GM18526 (cell line): ENCODE data around the gene NRARP.

Experiments used
- POLR2A ChIP-seq: IDR thresholded peaks from 3 replicates; pipeline ENCODE4 v1.6.1; 2011; ENCODE audit not compliant: insufficient read length; ENCODE audit errors: extremely low read depth

NRARP gene

GRCh38 chr9:137266585-137267453 is 35.3 kb downstream of the NRARP start:
- no peak for TF ChIP-seq POLR2A

DNA sequence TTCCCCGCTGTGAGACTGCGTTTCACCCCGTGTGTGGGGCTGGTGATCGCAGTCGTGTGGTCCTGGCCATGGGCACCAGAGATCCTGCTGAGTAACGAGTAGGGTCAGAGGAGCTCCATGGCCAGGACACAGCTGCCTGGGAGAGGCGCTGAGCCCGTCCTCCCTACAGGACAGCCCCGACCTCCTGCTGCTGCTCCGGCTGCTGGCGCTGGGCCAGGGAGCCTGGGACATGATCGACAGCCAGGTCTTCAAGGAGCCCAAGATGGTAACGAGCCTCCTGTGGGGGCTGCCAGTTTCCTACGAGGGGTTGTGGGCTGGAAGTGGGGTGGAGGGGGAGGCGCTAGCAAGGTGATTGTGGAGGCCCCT is 35.9 kb downstream of the NRARP start:
- no peak for TF ChIP-seq POLR2A

- TF ChIP-seq POLR2A = no peak
Measured at GRCh38 chr9:137265496-137266161, 36.4 kb downstream of the NRARP start.

GRCh38 chr9:137264067-137264466 is 38.0 kb downstream of the NRARP start:
- TF ChIP-seq POLR2A = no peak

DNA sequence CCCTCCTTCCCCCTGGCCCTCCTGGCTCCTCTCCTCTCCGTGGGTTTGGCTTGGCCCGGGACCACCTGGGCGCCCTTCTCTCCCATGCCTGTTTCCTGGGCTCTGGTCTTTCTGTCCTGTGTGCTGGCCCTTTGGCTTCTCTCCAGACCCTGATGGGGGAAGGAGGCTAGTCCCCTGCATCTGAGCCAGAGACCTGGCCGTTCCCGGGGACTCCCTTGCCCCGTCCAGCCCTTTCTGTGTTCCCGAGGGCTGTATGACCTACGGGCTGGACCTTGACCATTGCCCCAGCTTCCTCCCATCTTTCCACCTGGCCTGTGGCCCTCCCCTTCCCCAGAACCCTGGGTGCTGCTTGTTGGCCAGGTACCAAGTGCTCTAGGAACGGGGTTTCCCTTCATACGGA is 38.6 kb downstream of the NRARP start:
- TF ChIP-seq POLR2A = no peak

GRCh38 chr9:137262909-137263285 is 39.2 kb downstream of the NRARP start:
- TF ChIP-seq POLR2A = no peak

- no peak for TF ChIP-seq POLR2A
Measured at GRCh38 chr9:137256856-137257255, 45.2 kb downstream of the NRARP start.

DNA sequence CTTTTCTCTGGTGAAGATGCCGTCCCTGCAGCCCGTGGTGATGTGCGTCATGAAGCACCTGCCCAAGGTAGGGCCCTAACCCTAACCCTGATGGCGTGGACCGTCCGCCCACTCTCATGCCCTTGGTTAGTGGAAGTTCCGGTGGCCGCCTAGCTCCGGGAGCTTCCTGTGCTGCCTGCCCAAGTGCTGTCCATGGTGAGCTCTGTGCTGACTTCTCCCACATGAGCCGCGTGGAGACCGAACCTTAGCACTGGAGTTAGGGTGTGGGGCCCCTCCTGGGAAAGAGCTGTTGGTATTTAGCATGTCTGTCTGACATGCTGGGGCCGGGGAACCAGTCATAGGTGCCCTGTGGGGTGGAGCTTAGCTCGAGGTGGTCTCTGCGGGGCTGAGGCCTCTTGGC is 45.7 kb downstream of the NRARP start:
- TF ChIP-seq POLR2A = no peak

DNA sequence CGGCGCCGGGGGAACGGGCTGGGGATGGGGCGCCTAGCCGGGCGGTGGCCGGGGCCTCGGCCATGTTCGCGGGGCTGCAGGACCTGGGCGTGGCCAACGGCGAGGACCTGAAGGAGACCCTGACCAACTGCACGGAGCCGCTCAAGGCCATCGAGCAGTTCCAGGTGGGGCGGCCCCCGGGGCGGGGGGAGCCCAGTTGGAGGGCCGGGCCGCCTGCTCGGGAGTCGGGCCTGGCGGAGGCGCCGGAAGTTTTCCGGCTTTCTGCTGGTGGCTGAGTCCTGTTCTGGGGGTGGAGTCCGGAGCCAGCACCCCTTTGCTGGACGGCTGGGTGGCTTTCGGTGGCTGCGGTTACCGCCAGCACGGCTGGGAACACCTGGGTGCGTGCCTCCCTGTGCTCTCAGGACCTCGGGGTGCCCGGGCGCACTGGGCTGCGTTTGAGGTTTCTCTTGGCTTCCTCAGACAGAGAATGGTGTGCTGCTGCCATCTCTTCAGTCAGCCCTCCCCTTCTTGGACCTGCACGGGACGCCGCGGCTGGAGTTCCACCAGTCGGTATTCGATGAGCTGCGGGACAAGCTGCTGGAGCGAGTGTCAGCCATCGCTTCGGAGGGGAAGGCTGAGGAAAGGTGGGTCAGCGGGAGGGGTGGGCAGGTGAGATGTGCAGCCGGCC is 46.5 kb downstream of the NRARP start:
- TF ChIP-seq POLR2A = no peak

DNA sequence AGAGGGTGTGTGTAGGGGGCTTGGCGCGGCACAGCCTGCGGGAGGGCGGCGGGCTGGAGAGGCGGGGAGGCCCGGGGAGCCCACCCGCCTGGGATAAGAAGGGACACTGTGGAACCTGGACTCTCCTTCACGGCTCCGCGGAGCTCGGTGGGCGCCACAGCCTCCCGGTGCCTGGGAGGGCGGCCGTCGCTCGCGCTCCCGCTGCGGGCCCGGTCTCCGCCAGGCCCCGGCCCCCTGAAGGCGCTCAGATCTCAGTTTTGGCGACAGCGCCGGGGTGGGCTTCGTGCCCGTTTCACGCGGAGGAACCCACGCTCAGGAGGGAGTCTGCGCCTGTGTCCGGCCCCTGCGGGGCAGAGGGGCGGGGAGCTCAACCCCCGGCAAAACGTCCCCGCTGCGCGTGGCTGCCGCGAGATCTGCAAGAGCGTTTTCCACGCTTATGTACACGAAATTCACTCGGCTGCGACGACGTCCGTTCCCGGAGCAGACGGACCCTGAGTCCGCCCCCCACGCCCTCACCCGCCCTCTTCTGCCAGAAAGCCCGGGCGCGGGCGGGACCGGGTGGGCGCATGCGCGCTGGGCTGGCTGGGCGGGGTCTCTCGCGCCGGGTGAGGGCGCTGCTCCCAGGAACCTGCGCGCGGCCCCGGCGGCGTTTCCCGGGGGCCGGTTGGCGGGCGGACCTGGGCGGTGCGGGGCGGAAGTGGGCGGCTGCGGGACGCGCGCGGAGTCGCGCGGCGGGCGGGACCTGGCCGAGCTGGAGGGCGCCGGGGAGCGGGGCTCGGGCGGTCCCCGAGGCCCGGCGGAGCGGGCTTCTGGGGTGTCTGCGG is 47.2 kb downstream of the NRARP start, which contains the start of gene NELFB:
Gene NELFB, plus strand, starts transcription at position 704 of the 824 bp plus-strand sequence.
- TF ChIP-seq POLR2A = peak; percentile 83

DNA sequence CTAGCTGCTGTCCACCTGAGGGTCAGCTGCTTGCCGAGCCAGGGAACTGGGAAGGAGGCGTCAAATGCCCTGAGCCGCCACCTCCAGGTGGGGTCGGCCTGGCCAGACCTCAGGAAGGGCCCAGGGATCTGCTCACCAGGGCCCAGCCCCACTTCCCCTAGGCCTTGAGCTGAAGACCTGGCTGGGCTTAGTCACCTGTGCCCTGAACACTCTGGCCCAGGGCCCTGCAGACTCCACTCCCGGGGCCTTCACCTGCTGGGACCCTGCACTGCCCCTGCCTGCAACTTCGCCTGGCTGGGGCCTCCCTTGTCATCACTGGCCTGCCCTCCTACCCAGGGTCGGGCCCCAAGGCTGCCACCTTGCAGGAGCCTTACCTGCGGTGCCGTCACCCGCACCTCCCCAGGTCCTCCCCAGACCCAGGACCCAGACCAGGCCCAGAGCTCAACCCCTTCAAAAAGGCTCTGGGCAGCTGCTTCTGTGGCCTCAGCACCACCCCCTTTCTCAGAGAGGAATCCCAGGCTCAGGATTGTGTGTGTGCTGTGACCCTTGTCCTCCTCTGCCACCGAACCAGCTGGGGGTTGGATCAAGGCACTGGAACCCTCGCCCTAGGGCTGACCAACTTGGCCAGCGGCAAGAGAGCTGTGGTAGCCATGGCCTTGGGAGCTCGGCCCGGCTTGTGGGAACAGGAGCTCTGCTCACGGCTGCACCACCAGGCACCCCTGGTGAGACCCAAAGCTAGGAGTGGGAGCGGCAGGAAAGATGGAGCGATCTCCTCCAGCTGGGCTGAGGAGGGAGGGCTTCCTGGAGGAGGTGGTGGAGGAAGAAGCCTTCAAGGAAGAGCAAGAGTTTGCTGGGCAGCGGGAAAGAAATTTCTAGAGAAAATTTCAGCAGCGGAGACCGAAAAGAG is 48.1 kb downstream of the NRARP start:
- TF ChIP-seq POLR2A = no peak

- no peak for TF ChIP-seq POLR2A
Measured at GRCh38 chr9:137252555-137253506, 49.2 kb downstream of the NRARP start.
